ENCODE results near the gene GMPPA.

- TF ChIP-seq, protein P1, sequence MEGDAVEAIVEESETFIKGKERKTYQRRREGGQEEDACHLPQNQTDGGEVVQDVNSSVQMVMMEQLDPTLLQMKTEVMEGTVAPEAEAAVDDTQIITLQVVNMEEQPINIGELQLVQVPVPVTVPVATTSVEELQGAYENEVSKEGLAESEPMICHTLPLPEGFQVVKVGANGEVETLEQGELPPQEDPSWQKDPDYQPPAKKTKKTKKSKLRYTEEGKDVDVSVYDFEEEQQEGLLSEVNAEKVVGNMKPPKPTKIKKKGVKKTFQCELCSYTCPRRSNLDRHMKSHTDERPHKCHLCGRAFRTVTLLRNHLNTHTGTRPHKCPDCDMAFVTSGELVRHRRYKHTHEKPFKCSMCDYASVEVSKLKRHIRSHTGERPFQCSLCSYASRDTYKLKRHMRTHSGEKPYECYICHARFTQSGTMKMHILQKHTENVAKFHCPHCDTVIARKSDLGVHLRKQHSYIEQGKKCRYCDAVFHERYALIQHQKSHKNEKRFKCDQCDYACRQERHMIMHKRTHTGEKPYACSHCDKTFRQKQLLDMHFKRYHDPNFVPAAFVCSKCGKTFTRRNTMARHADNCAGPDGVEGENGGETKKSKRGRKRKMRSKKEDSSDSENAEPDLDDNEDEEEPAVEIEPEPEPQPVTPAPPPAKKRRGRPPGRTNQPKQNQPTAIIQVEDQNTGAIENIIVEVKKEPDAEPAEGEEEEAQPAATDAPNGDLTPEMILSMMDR (IDR thresholded peaks at IDR 0.05) = no peak
- no peak for TF ChIP-seq POLR2A (IDR thresholded peaks at IDR 0.05)
These were observed 15.0 kb upstream of the GMPPA start for GRCh38 chr2:219483451-219484342.
